Right lung (tissue), 5 donors: ENCODE results near the gene PHKA2. TPM values are rescaled to one million over a fixed set of nuclear protein-coding genes. Genes with fewer than 3 reads are reported as not detected.

ENCODE experiments used
- DNase-seq, 2 donors: peaks; one replicate each; pipeline ENCODE4 v3.0.0-alpha.2; 2013
- polyA plus RNA-seq, 5 donors: library from polyadenylated mRNA; unstranded; fragments of 120-200 nt; gene quantifications; one replicate each; pipeline versions ENCODE4 v1.2.1 to v1.2.3, GENCODE V29; 2013; ENCODE audit warnings: inconsistent platforms in 1 of 5, low replicate concordance in 1 of 5; ENCODE audit not compliant: insufficient read length in 5 of 5, insufficient read depth in 1 of 5

PHKA2 gene
- polyA plus RNA-seq, 5 donors, result 31.8 to 44.1 (median 39.8) TPM

DNA sequence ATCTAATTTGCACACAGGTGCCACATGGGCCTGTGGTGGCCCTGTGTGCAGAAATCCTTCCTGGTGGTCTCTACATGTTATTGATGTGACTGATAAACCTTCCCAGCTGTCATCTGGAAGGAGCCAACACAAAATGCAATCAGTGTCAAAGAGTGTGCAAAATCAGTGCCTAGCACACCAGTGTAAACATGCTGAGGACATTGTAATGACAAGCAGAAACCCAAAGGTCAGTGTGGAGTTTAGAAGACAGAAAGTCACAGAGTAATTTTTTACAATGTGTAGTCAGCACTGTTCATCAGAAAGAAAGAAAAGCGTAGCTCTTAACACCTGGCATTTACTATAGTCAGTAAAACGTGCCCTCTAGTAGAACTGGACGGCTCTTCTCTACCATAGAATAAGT, 50.3 kb downstream of the PHKA2 start:
- no peak for DNase-seq

DNA sequence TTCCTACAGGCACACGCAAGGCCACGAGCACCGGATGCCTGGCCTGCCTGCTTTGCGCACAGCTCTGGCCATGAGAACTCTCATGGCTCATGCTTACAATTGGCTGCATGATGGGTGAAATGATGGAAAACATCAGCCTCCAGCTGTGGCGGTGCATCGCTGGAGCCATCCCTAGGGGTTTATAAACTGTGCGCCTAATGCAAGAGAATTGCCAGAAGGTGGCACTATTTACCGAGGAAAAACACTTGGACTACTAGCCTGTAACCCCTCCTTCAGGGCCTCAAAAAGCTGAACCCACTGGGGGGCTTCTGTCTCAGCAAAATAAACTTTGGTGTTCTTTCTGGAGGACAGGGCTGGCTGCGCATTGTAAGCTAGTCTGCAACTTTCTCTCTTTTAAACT, 51.9 kb downstream of the PHKA2 start:
- DNase-seq, result peak in 1 of 2 donors; percentile 3

- DNase-seq, result no peak
Observed at GRCh38 chrX:18929775-18930174, 54.1 kb downstream of the PHKA2 start.

DNA sequence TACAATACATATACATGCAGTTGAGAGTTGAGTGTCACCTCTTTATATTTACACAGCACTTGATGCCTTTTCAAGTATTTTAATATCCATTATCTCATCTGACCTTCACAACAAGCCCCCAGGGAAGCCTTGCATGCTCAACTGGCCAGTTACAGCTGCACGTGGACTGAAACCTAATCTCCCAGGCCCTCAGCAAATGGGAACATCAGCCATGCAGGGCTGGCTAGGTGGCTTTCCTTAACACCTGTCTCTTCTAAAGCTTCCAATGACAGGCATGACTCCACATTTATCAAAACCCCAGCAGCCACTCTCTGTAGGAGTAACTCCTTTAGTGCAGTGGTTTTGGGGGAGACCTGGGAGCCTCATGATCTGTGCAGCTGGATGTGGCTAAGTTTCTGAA, 56.4 kb downstream of the PHKA2 start:
- no peak for DNase-seq

- DNase-seq, result no peak
Observed at GRCh38 chrX:18924507-18925088, 59.3 kb downstream of the PHKA2 start.

GRCh38 chrX:18920566-18920965, 63.3 kb downstream of the PHKA2 start:
- DNase-seq, result no peak

DNA sequence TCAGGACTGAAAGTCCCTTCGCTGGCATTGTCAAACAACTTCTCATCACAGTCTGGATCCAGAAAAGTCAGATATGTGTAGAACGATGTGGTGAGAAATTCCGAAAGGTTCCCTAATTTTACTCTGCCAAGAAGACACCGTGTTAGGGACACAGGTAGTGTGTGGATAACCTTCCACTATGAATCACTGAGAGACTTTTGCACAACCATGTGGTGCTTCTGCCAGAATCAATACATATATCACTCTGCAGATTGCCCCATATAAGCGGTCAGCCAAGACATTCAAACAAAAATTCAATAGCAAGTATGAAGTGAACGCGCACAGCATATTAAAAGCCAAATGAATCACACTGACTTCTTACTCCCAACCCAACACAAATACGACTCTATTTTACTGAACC, 63.8 kb downstream of the PHKA2 start:
- DNase-seq, result no peak

GRCh38 chrX:18917831-18918230, 66.1 kb downstream of the PHKA2 start:
- DNase-seq, result no peak

DNA sequence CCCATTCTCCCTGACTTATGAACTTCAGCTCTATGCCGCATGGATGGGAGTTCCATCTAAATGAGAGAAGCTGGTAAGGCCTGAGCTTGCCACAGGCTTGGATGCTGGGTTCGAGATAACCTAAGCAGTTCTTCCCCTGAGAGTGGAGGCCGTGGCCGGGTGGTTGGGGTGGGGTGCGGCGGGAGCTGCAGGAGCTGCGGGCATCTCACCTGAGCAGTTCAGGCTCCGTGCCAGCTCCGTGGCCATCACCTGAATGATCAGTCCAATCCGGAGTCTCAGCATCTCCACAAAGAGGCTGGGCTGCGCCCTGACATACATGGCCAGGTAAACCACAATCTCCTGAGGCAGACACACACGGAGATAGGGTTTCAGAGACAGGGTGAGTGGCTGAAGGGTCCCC, 77.6 kb downstream of the PHKA2 start:
- no peak for DNase-seq

GRCh38 chrX:18900401-18900976, 83.4 kb downstream of the PHKA2 start:
- DNase-seq, result no peak

- DNase-seq, result no peak
Observed at GRCh38 chrX:18899796-18900380, 84.0 kb downstream of the PHKA2 start.

DNA sequence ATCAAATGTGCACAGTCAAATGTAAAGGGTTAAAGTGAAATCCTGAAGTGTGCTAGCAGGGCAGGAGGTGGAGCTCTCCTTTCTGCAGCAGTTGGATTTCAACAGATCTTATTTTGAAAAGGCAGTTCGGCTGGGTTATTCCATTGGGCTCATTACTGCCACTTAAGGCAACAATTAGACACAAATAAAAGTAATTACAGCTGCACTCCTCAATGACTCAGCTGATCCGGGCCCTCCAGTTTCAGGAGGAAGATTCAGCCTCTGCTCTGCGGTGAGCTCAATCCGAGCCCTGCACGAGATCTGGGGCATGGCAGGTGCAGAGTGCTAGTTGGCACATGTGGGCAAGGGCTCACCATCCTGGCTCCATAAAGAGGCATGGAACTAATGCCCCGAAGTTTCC, 85.4 kb downstream of the PHKA2 start:
- no peak for DNase-seq

- no peak for DNase-seq
Observed at GRCh38 chrX:18898091-18898490, 85.8 kb downstream of the PHKA2 start.

DNA sequence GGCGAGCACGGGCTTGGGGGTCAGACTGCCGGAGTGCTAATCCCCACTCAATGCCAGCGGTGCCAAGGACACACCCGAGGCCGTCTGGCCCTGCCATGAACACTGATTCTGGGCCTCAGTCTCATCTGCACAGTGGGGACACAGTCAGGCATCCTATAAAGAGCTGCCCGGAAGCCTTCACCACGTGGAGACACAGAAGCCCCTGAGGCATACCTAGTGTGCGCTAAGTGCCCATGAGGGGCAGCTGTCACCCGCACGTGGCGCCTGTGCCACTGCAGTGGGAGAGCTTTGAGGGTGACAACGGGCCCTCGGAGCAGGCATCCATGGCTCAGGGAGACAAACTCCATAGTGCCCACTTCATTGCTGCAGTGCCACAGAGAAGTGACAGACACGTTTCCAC, 86.3 kb downstream of the PHKA2 start:
- no peak for DNase-seq

- no peak for DNase-seq
Observed at GRCh38 chrX:18896680-18897544, 87.0 kb downstream of the PHKA2 start.

- no peak for DNase-seq
Observed at GRCh38 chrX:18895189-18895951, 88.5 kb downstream of the PHKA2 start.

DNA sequence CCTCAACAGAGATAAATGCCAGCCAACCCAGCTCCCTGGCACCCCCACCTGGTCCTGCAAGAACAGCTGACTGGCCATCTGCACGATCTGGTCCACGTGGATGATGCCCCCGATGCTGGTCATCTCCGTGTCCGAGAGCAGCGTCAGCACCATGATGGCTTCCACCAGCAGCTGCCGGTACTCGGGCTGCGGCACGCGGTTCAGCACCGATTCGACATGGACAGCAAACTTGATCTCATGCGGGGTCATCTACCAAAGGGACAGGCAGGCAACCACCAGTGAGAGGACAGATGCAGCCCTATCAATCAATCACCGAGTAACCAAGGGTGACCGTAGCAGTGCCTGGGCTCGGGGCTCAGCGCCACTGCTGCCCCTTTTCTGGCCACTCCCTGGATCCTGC, 89.8 kb downstream of the PHKA2 start:
- DNase-seq, result no peak

GRCh38 chrX:18893536-18893935, 90.4 kb downstream of the PHKA2 start:
- no peak for DNase-seq

DNA sequence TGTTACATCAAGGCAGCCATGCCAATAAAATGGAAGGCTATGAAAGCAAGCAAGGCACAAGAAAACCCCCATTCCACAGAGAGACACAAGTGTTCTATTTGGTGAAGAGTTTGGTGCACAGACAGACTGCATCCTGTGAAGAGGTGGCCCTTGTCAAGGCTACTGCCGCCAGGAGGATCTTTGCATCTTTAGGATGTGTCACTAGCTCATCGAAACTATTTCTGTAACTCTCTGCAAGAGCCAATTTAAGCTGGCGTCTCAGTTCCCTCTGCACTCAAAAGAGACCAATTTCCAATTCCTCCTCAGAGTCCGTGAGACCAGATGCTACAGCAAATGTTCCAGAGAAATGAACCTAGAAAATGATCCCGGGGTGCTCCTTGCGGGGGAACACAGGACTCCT, 91.0 kb downstream of the PHKA2 start:
- no peak for DNase-seq

- no peak for DNase-seq
Observed at GRCh38 chrX:18891548-18891945, 92.4 kb downstream of the PHKA2 start.

DNA sequence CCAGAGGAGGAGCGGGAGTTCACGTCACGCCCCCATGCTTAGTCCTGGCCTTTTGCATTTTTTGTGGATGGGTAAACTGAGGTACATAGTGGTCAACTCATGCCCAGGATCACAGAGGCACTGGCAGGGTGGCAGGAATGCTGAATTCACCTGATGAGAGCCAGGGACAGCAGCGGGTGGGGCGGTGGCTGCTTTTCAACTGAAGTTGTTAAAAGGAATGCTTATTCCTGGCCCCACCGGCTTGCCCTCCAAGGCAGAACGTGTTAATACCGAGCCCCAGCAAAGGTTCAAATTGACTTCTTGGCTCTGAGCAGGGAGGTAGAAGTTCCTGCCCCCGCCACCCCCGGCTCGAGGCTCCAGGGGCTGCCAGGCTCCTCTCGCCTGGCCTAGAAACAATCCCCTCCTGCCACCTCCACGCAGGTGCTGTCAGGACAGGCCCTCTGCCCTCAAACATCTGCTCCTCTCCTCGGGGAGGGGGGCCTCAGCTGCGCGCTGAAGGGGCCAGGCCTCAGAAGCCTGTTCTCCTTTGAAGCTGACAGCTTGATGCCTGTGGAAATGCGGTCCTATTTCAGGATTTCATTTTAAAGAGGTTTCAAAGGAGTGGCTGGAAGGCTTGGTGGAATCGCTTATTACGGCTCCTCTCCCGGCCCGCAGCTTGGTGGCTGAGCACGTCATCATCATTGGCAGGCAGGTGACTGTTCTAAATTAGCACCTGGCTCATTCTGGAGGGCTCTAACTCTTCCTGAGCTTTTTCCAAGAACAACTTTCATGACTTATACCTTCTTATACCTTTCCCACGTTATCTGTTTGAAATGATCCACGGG, 93.0 kb downstream of the PHKA2 start:
- DNase-seq, result no peak
